ENCODE results near the gene FBXO42.

Gene FBXO42

GRCh38 chr1:16393570-16394521 lies 41.6 kb upstream of the FBXO42 start:
- no peak for DNase-seq
- no peaks in the 10 kb centered on the region for H3K27me3 ChIP-seq (ENCODE audit: insufficient read depth, low read depth, severe bottlenecking)
- H3K9me3 ChIP-seq (ENCODE audit: severe bottlenecking), result no peaks in the 10 kb centered on the region
- H3K36me3 ChIP-seq, result peaks cover 47% of the 10 kb centered on the region
- no peak for TF ChIP-seq CTCF (IDR thresholded peaks at IDR 0.05; ENCODE audit: low read depth, low read length)
- no peak overlapping the region for H3K27ac ChIP-seq
- no peak overlapping the region for H3K4me3 ChIP-seq (ENCODE audit: low read depth, low read length)

GRCh38 chr1:16392740-16393569 lies 40.7 kb upstream of the FBXO42 start:
- peaks cover 43% of the 10 kb centered on the region for H3K36me3 ChIP-seq
- TF ChIP-seq CTCF (IDR thresholded peaks at IDR 0.05; ENCODE audit: low read depth, low read length), result no peak

GRCh38 chr1:16391411-16391810 lies 39.1 kb upstream of the FBXO42 start:
- peak; percentile 56 for DNase-seq
- H3K9me3 ChIP-seq (ENCODE audit: severe bottlenecking), result no peaks in the 10 kb centered on the region

More at GRCh38 chr1:16392740-16393569, 40.7 kb upstream of the FBXO42 start:
- Histone ChIP-seq H3K27me3 (ENCODE audit: insufficient read depth, low read depth, severe bottlenecking) (no peaks in the 10 kb centered on the region), H3K27ac (no peak overlapping the region), H3K4me3 (ENCODE audit: low read depth, low read length) (no peak overlapping the region), H3K9me3 (ENCODE audit: severe bottlenecking) (no peaks in the 10 kb centered on the region)
- DNase-seq, result no peak

GRCh38 chr1:16387201-16388188 lies 35.2 kb upstream of the FBXO42 start:
- TF ChIP-seq CTCF (IDR thresholded peaks at IDR 0.05; ENCODE audit: low read depth, low read length), result no peak
- Histone ChIP-seq H3K9me3 (ENCODE audit: severe bottlenecking) (no peaks in the 10 kb centered on the region), H3K4me3 (ENCODE audit: low read depth, low read length) (no peak overlapping the region), H3K27ac (no peak overlapping the region), H3K27me3 (ENCODE audit: insufficient read depth, low read depth, severe bottlenecking) (no peaks in the 10 kb centered on the region), H3K36me3 (no peaks in the 10 kb centered on the region; the same call in 1 of the 2 replicates)
- no peak for DNase-seq

More at GRCh38 chr1:16391411-16391810, 39.1 kb upstream of the FBXO42 start:
- no peaks in the 10 kb centered on the region for H3K27me3 ChIP-seq (ENCODE audit: insufficient read depth, low read depth, severe bottlenecking)
- no peak for TF ChIP-seq CTCF (IDR thresholded peaks at IDR 0.05; ENCODE audit: low read depth, low read length)
- peaks cover 34% of the 10 kb centered on the region for H3K36me3 ChIP-seq
- peak overlapping the region; percentile 46 for H3K27ac ChIP-seq
- no peak overlapping the region for H3K4me3 ChIP-seq (ENCODE audit: low read depth, low read length)

All from WERI-Rb-1 (cell line).